GM18511 (cell line): ENCODE results near the gene FPGS.

Source experiments
- ATAC-seq: cut with Tn5 transposase; IDR thresholded peaks from one replicate; pipeline ENCODE4 v1.9.1; 2021; ENCODE audit warnings: mild to moderate bottlenecking, moderate library complexity; ENCODE audit not compliant: unreplicated experiment

FPGS gene

DNA sequence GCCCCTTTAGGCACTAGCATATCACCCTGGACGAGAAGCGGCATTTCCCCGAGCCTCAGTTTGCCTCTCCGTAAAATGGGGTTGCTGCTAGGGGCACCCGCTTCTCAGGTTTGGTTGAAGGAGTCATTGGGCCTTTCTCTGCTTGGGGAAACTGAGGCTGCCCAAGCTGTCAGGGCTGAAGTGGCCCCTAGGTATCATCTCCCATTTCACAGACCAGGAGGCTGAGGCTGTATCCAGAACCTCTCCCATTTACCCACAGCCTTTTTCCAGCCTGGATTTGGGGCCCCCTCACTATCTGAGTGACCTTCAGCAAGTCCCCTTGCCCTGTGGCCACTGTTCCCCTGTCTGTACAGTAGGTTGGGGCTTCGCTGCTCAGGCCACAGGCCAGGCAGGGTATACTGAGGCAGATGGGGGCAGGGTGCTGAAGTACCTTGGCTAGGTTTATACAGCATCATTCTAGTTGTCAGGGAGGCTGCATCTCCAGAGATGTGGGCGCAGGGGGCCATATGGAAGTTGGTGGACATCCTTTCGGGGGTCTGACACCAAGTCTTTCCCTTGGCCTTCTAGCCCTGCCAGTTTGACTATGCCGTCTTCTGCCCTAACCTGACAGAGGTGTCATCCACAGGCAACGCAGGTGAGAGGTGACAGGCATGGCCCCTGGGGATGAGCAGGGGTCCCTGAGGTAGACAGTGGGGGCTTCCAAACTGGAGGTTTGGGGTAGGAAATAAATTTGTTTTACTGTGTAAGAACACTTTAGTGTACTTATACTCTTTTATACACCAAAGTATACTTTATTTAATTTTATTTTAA lies 7.9 kb downstream of the FPGS start:
- ATAC-seq: no peak

DNA sequence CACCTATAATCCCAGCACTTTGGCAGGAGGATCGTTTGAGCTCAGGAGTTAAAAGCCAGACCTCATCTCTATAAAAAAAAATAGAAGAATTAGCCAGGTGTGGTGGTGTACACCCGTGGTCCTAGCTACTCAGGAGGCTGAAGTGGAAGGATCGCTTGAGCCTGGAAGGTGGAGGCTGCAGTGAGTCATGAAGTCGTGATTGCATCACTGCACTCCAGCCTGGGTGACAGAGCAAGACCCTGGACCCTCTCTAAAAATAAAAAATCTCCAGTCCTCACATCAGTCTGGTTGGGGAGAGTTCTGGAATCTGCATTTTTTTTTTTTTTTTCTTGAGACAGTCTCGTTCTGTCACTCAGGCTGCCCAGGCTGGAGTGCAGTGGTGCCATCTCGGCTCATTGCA lies 9.3 kb downstream of the FPGS start:
- no peak for ATAC-seq

DNA sequence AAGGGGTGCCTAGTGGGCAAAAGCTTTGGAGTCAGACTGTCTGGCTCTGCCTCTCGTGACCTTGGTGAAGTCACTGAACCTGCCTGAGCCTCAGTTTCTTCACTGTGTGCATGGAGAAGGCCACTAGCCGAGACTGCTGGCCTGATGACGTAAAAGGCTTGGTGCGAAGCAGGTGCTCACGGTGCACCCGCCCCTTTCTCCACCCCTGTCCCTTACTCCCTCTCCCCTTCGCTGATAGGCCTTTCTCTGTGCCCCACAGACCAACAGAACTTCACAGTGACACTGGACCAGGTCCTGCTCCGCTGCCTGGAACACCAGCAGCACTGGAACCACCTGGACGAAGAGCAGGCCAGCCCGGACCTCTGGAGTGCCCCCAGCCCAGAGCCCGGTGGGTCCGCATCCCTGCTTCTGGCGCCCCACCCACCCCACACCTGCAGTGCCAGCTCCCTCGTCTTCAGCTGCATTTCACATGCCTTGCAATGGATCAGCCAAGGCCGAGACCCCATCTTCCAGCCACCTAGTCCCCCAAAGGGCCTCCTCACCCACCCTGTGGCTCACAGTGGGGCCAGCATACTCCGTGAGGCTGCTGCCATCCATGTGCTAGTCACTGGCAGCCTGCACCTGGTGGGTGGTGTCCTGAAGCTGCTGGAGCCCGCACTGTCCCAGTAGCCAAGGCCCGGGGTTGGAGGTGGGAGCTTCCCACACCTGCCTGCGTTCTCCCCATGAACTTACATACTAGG lies 10.4 kb downstream of the FPGS start:
- ATAC-seq: no peak

DNA sequence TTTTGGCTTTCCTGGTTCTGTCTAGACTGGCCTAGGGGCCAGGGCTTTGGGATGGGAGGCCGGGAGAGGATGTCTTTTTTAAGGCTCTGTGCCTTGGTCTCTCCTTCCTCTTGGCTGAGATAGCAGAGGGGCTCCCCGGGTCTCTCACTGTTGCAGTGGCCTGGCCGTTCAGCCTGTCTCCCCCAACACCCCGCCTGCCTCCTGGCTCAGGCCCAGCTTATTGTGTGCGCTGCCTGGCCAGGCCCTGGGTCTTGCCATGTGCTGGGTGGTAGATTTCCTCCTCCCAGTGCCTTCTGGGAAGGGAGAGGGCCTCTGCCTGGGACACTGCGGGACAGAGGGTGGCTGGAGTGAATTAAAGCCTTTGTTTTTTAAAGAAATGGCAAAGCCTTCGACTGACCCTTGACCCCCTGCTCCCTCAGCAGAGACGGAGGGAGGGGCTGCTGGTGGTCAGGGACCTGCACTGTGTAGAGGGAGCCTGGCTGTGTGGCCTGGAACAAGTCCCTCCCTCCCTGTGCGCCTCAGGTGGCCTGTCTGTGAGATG lies 11.1 kb downstream of the FPGS start:
- ATAC-seq: no peak

DNA sequence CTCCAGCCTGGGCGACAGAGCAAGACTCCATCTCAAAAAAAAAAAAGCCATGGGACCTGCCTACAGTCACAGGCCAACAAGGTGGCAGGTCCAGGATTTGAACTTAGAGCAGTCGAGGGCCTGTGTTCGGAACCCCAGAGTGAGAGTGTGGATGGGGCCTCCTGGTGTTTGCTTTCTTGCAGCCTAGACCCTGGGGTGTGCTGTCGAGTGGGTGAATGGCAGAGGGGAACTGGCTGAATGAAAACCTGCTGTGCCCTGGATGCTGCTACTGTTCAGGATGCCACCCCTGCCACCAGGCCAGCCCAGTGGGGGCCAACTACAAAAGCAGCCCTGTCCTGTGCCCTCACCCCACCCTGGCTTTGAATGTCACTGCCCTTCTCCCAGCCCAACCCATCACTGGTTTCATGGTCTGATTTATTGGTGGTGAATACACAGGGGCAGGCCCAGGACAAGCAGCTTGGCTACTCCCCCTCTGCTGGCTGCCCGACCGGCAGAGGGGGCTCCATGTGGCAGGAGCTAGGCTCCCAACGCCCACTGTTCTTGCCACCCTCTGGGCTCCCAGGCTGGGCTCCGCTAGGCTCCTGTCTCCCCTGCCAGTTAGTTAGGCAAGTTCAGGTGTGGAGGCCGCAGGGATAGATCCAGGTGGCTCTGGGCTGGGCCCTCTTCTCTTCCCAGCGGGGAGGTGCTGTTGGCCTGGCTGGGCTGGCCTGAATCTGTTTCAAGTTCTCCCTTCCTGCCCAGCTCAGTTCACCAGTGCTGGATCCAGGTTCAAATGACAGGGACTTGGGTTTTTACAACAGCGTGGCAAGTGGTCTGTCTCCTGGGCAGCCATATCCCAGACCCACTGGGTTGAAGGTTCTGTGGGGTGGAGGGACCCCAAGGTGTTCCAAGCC lies 12.2 kb downstream of the FPGS start:
- ATAC-seq: no peak

DNA sequence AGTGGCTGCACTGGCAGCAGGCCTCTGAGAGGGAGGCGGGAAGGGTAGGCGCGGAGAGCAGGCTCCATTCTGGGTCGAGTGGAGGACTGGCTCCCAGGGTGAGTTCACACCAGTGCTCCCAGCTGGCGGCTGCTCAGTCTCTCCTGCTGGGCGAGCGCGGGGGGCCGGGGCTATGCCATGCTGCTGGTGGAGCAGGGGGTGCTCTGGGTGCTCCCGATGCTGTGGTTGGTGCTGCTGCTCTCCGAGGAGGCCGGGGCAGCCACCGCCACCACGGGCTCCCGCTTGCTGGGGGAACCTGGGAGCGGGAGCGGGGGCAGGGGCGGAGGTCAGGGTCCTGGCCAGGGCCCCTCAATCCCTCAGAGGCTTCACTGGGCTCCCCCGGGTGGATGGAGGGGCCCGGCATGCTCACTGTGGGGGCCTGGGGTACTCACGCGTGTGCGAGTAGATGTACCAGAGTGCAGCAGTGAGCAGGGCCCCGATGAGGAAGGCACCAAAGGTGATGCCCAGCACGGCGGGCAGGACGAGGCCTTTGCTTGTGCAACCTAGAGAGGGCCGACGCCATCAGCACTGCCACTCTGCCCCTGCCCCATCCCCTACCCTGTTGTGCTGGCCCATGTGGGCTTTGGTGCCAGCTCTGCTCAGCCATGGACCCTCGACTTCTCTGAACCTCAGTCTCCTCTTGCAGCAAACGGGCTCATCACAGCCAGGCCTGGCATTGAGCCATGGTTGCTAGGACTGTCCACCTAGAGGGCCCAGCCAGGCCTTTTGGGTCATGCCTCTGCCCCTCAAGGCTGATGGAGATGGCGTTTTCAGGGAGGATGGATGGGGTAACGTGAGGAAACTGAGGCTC lies 13.1 kb downstream of the FPGS start:
- ATAC-seq: no peak

DNA sequence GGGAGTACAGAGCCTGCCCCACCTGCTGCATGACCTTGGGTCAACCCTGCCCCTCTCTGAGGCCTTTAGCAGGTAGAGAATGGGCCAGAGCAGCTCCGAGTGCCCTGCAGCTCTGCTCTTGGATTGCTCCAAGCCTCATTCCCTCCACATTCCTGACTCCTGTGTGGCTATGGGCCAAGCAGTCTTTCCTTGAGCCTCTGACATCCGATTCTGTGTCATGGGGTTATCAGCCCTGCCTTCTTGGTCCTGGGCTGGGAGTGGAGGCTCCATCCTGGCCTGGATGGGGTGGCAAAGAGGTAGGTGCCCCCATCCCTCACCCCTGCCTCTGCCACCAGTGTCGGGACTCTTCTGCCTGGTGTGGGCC lies 13.7 kb downstream of the FPGS start:
- no peak for ATAC-seq

DNA sequence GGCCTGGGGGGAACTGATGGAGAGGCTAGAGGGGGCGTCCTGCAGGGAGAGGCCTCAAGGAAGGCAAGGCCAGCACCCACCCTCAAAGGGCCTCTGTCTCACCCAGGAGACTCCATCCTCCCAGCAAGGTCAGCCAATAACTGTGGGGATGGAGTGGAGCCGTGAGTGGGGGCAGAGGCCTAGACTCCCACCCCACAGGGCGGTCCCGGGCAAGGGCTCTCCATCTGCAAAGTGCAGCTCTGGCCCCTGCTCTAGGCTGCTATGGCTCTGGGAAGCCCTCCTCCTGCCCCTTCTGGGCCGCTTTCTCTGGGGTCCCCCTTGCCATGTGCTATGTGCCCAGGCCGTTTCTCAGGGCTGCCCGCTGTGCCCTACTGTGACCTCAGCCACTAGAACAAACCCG lies 14.0 kb downstream of the FPGS start:
- no peak for ATAC-seq

DNA sequence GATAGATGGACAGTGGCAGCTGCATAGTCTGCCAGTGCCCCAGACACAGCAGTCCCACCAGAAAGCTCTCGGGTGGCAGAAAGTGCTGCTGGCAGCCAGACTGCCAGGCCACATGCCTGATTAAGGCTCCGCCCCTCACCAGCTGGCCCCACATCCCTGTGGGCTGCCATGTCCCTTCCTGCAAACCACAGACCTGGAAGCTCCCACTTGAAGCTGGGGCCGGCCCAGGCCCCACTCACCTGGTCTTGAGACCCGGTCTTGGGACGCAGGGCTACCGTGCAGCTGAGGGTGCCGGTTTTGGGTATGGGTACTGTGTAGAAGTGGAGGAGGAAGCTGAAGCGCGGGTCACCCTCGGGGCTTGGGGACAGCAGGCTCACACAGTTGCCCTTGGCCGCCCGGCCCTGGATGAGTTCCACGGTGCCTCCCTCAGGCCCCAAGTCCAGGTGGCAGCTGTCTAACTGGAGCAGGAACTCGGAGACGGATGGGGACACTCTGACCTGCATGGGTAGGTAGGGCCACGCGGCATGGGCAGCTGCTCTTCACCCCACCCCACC lies 15.3 kb downstream of the FPGS start:
- ATAC-seq: no peak

DNA sequence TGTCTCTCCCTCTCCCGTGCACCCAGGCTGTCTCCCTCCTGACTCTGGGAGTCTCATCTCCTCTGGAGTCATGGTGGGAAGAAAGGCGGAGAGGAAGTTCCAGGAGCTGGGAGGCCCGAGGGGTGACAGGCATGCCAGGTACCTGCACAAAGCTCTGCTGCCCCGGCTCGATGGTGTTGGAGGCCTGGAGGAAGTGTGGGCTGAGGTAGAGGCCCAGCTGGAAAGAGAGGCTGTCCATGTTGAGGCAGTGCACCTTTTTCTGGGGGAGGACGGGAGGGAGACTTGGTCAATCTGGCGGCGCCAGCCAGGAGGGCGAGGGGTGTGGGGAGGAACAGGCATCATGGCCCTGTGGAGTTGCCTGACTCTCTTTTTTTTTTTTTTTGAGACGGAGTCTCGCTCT lies 15.9 kb downstream of the FPGS start:
- ATAC-seq: no peak

DNA sequence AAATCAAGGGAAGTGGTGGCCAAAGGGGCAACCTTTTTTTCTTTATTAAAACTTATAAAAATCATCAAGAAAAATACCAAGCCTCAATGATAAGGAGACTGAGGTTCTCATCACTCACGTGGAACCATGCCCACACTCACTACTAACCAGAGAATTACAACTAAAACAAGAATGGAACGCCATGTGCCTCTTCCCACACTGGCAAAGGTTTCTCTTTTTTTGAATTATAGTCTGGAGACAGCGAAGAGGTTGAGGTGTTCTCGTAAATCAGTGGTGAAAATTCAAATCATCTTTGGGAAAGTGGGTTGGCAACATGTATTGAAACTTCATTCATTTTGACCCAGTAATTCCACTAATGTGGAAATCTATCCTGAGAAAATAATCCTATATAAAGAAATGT lies 19.4 kb downstream of the FPGS start:
- no peak for ATAC-seq

DNA sequence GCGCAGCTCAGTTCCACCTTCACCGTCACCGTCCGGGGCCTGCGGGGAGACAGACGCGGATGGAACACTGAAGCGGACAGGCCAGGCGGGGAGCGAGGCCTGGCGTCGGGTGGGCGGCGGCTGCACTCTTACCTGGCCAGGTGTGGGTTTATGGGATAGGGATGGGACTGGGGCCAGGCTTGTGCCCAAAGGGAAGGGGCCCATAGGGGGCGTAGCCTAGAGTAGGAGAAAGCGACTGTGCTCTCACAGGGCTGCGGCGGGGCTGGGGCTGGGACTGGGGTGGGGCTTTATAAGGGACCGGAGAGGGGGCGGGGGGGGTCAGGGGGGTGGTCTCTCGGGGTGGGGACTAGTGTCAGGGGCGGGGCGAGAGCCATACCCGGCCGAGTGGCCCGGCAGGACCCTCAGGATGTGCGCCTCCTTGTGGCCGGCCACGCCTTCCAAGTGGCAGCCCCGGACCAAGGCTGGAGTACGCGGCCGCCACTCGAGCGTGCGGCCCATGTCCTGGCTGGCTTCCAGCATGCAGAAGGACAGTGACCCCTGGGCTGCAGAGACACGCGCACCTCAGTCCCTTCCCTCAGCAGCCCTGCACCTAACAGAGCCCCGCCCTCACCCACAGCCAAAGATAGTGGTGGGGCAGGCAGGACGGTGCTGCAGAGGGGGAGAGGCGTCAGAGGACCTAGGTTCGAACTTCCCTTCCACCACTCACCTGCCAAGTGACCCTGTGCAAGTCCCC lies 22.8 kb downstream of the FPGS start:
- ATAC-seq: no peak

DNA sequence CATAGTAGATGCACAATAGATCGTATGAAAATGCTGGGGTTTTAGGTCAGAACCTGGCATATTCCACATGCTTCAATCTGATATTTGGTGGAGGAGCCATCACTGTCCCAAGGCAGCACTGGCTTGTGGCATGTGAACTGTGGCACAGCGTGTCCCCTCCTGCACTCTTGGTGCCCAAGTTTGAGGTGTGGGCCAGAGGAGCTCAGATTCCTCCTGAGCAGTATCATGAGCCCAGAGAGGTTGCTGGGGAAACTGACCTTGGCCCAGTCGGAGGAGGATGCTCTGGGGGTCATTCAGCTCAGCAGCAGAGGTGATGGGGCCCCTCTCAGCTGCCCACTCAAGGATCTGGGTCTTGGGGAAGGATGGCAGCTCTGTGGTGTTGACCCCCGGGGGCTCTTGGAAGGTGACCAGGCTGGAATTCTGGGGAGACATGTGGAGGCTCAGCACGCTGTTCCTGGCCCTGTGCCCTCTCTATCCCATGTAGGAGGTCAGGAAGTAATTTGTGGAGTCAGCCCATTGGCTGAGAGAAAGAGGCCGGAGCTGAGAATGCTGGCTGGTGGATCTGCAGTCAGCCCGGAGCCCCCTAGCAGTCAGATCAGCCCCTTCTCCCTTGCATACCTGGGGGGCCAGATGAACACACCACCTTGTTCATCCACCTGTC lies 23.7 kb downstream of the FPGS start:
- no peak for ATAC-seq

DNA sequence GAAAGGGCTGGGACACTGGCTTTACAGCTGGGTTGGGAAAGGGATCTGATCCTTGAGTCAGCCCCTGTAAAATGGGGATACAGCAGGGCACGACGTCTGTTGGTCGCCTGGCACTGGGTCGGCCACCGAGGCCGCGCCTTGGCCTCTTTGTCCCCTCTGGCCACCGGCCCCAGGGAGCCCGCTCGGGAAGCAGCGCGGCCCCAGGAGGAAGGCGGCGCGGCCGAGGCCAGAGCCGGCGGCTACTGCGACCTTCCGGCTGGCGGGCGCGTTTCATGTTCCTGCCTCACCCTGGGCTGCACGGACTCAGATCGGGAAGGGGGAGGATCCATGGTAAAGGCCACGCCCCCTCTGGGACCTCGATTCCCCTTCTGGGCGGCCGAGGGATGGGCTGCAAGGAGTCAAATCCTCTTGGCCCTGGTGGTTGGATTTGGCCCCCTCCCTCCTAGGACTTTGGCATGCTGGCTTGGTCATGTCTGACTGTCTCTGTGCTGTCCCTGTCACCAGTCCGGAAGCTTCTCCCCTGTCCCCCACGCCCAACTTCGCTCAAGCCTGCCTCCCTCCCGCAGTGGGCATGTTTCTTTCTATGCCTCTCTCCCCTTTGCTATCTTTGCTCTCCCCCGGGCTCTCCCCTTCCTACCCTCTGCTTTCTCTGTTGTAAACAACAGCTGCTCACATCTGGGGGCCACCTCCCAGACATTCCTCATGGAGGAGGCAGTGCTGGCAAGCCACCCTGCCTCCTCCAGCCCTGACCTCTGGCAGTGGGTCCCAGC lies 25.8 kb downstream of the FPGS start:
- ATAC-seq: no peak

DNA sequence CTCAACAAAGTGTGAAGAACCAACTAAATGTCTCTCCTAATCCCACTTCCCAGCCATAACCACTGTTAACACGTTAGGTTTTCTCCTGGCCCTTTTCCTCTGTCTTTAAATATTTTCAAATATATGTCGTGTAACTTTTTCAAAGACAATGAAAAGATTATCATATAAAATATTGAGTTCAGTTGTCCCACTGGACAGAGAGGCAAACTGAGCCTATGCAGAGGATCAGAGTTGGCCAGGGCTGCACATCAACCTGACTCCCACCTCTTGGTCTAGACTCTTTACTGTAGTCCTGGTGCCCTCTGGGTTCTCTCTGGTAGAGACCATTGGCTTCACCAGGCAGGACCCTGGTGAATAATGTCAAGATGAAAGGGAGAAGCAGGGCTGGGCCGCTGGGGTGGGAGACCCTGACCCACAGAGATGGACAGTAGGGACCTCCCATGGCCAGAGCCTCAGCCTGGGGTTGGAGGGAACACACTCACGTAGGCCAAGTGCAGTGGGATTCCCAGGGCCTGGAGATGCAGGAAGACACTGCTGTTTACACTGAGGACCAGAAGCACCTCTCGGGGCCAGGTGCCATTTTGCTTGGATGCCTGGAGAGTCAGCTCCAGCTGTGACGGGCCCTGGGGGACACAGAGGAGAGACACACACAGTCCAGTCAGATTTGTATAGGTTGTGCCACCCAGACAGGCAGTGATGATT lies 26.7 kb downstream of the FPGS start:
- no peak for ATAC-seq

DNA sequence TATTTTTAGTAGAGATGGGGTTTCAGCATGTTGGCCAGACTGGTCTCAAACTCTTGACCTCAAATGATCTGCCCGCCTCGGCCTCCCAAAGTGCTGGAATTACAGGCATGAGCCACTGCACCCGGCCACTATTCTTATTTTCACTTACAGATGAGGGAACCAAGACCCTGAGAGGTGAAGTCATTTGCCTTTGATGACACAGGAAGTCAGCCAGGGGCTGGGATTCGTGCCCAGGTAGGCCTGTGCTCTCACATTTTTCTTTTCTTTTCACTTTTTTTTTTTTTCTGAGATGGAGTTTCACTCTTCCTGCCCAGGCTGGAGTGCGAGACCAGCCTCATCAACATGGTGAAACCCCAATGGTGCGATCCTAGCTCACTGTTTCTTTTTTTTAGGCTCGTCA lies 29.6 kb downstream of the FPGS start:
- ATAC-seq: no peak

DNA sequence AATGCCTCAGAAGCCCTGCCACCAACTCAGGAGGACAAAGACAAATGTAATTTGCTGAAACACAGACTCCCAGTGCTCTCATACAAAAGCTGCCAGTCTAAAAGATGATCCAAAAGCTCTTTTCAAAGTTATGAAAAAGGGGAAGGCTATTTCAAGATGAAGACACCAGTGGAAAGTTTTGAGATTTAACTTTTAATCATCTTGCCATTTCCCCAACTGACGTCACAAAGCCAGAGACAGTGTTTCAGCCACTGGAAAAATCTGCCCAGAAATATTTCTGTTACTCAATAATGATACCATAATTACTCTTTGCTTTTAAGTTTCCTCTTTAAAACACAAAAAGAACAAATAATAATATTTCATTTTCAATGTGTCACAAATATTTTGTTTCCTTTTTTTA lies 30.9 kb downstream of the FPGS start:
- no peak for ATAC-seq
